Panc1 (cell line): ENCODE data around the gene RAB40A. TPM values are rescaled to one million over a fixed set of nuclear protein-coding genes. Genes with fewer than 3 reads are reported as not detected.

ENCODE experiments used
- ATAC-seq: fragments of 200-7000 bp; cut with Tn5 transposase; 2 replicates; pipeline ENCODE4 v1.9.1; 2020; ENCODE audit warnings: mild to moderate bottlenecking, moderate library complexity
- BruUV-seq: library from RNA; stranded (reverse); fragments of 400-500 nt; replicated peaks from 2 replicates; lab custom pipeline; 2021; lab: Mats Ljungman, UMichigan
- CTCF ChIA-PET: fragments of 300-600 bp; sonication (Branson Sonifier 250); formaldehyde crosslinking; loops from one replicate; lab custom pipeline; 2022; ENCODE audit warnings: antibody characterized with exemption; lab: Charles Lee
- POLR2A ChIA-PET: fragments of 300-600 bp; sonication (Branson Sonifier 250); formaldehyde crosslinking; loops from one replicate; lab custom pipeline; 2022; ENCODE audit warnings: antibody characterized with exemption; lab: Charles Lee
- DNase-seq: peaks from one replicate; pipeline ENCODE4 v3.0.0-alpha.2; 2010; ENCODE audit warnings: low read depth, low spot score
- H3K27ac ChIP-seq: 2 replicates; pipeline ENCODE4 v1.5.1; 2011; ENCODE audit warnings: mild to moderate bottlenecking, low read length, inconsistent platforms
- H3K27me3 ChIP-seq: fragments of 200-500 bp; sonication (Bioruptor generic); 2 replicates; pipeline ENCODE4 v1.6.0; 2014; ENCODE audit warnings: low read length, inconsistent platforms; ENCODE audit not compliant: control insufficient read depth, insufficient read depth
- H3K36me3 ChIP-seq: fragments of 200-500 bp; sonication (Bioruptor generic); 2 replicates; pipeline ENCODE4 v1.5.1; 2014; ENCODE audit warnings: inconsistent platforms, mild to moderate bottlenecking, low read length, moderate library complexity; ENCODE audit not compliant: control insufficient read depth, insufficient read depth
- H3K4me1 ChIP-seq: 2 replicates; pipeline ENCODE4 v1.5.1; 2011; ENCODE audit warnings: inconsistent platforms, mild to moderate bottlenecking, low read length, moderate library complexity; ENCODE audit not compliant: control insufficient read depth, insufficient read depth
- H3K4me3 ChIP-seq, 2 experiments: 2 replicates each; pipeline ENCODE4 v1.5.1; 2011 to 2012; ENCODE audit warnings: low read depth in 2 of 2, low read length in 2 of 2, mild to moderate bottlenecking in 2 of 2, inconsistent platforms in 1 of 2, moderate library complexity in 1 of 2
- H3K9me3 ChIP-seq: fragments of 200-500 bp; sonication (Bioruptor generic); 2 replicates; pipeline ENCODE4 v1.5.1; 2014; ENCODE audit warnings: low read depth, mild to moderate bottlenecking, inconsistent platforms, low read length, moderate library complexity; ENCODE audit not compliant: control insufficient read depth, insufficient read depth
- CTCF ChIP-seq: fragments of 450-650 bp; IDR thresholded peaks from 2 replicates; pipeline ENCODE4 v1.5.1; 2017; ENCODE audit warnings: mild to moderate bottlenecking
- POLR2AphosphoS5 ChIP-seq: IDR thresholded peaks from 2 replicates; pipeline ENCODE4 v1.6.1; 2012; ENCODE audit warnings: mild to moderate bottlenecking, low read depth, low read length, moderate library complexity
- REST ChIP-seq, 2 experiments: IDR thresholded peaks; 2 replicates each; pipeline ENCODE4 v1.6.1; 2011 to 2012; ENCODE audit warnings: low read depth in 2 of 2, control low read depth in 1 of 2, low read length in 1 of 2, mild to moderate bottlenecking in 1 of 2, moderate library complexity in 1 of 2; ENCODE audit not compliant: insufficient read depth in 1 of 2
- SIN3A ChIP-seq: IDR thresholded peaks from 2 replicates; pipeline ENCODE4 v1.6.1; 2012; ENCODE audit warnings: low read depth, mild to moderate bottlenecking, low read length, moderate library complexity, borderline replicate concordance; ENCODE audit not compliant: insufficient read depth
- TCF7L2 ChIP-seq: IDR thresholded peaks from 2 replicates; pipeline ENCODE4 v1.6.1; 2011; ENCODE audit warnings: mild to moderate bottlenecking, low read depth, low read length, inconsistent platforms
- in situ Hi-C: cut with HindIII; loops from 2 replicates; pipeline ENCODE4 v1.10.0; 2016; ENCODE audit warnings: low sequenced_read_pairs, low pct_unique_long_range_greater_than_20kb
- intact Hi-C: fragments of 100-400 bp; cut with micrococcal nuclease; formaldehyde crosslinking; loops from one replicate; pipeline ENCODE4 v1.10.0; 2022; ENCODE audit not compliant: unreplicated experiment
- total RNA-seq: library from RNA; stranded (reverse); gene quantifications from one replicate; pipeline ENCODE4 v1.2.1, GENCODE V29; 2021; ENCODE audit not compliant: unreplicated experiment

RAB40A gene
- total RNA-seq, 1 experiment from 2014 or later: 0.26 TPM

DNA sequence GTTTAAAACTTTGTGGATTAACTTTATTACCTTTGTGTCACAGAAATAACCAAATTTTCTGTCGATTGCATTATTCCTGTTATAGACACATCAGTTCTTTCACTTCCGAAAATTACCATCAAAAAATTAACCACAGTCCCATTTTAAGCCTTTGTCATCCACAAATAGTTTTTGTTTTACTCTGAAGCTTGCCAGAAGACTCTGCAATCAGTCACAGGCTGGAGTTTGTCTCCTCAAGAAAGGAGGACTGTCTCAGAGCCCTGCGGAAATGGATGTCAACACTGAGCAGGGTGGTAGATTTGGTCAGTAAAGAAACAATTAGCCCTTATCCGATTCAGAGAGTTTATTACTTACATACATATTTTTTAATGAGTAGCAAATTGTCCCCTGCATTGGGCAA is 45.9 kb upstream of the RAB40A start:
- Histone ChIP-seq H3K27ac (no peak overlapping the region), H3K4me3 (no peak overlapping the region), H3K4me1 (no peaks in the 10 kb centered on the region), H3K9me3 (no peaks in the 10 kb centered on the region), H3K36me3 (no peaks in the 10 kb centered on the region), H3K27me3 (no peaks in the 10 kb centered on the region)
- DNase-seq (no peak), ATAC-seq (no peak)
- ChIA-PET POLR2A (no interaction called here), CTCF (no interaction called here)
- TF ChIP-seq SIN3A (no peak), POLR2AphosphoS5 (no peak), CTCF (no peak), REST (IDR thresholded peaks at IDR 0.05; ENCODE audit: insufficient read depth in 1 of 2, low read depth in 2 of 2, low read length in 1 of 2) (no peak), TCF7L2 (no peak)
- in situ Hi-C loops: no loop called here
- intact Hi-C loops: no loop called here
- no TSS peak for BruUV-seq

- H3K4me3 ChIP-seq: no peak overlapping the region
- ATAC-seq (peak; percentile 79), DNase-seq (no peak)
- intact Hi-C loops (no loop called here), in situ Hi-C loops (no loop called here)
- H3K4me1 ChIP-seq: no peaks in the 10 kb centered on the region
- ChIA-PET CTCF (no interaction called here), POLR2A (no interaction called here)
- no peaks in the 10 kb centered on the region for H3K36me3 ChIP-seq
- no peaks in the 10 kb centered on the region for H3K9me3 ChIP-seq
- no TSS peak for BruUV-seq
- TF ChIP-seq CTCF: no peak
- TF ChIP-seq REST (IDR thresholded peaks at IDR 0.05; ENCODE audit: insufficient read depth in 1 of 2, low read depth in 2 of 2, low read length in 1 of 2): no peak
- no peak for TF ChIP-seq TCF7L2
- no peak for TF ChIP-seq POLR2AphosphoS5
- no peak for TF ChIP-seq SIN3A
- no peak overlapping the region for H3K27ac ChIP-seq
- H3K27me3 ChIP-seq: no peaks in the 10 kb centered on the region
Measured at GRCh38 chrX:103562801-103563200, 43.5 kb upstream of the RAB40A start.
